A673 (cell line): ENCODE measurements around the gene TGFA.

Experiments
- CTCF ChIP-seq: fragments of 300-800, 200-600 bp; sonication (generic); conservative IDR thresholded peaks from 2 replicates; pipeline ENCODE4 v1.5.1; 2017; ENCODE audit warnings: low read depth, mild to moderate bottlenecking, antibody characterized with exemption, low read length, moderate library complexity, mixed read lengths
- EZH2 ChIP-seq: fragments of 200-600 bp; sonication (generic); IDR thresholded peaks from 2 replicates; pipeline ENCODE4 v1.6.1; 2017; ENCODE audit warnings: borderline replicate concordance, low read depth, mild to moderate bottlenecking, mixed read lengths, antibody characterized with exemption, low read length; ENCODE audit not compliant: poor library complexity, severe bottlenecking

- TF ChIP-seq CTCF (no peak), EZH2 (no peak)
Observed at GRCh38 chr2:70501215-70501614, 52.4 kb downstream of the TGFA start.
